Ammon's horn (tissue), 1 donor: ENCODE results near the gene LRRTM4.
"Not testable (repeated sequence)": the region's sequence is repeated elsewhere in the genome, so short reads cannot be mapped to it uniquely, and the experiment has no call there.

Experiments used
- DNase-seq: peaks from one replicate; pipeline ENCODE4 v3.0.0-alpha.2; 2016; ENCODE audit warnings: low spot score

Gene LRRTM4

GRCh38 chr2:76862901-76863300, 659.3 kb downstream of the LRRTM4 start:
- DNase-seq: no peak

GRCh38 chr2:76861708-76862107, 660.5 kb downstream of the LRRTM4 start:
- no peak for DNase-seq

GRCh38 chr2:76851000-76851399, 671.2 kb downstream of the LRRTM4 start:
- DNase-seq: no peak

GRCh38 chr2:76849086-76849485, 673.1 kb downstream of the LRRTM4 start:
- no peak for DNase-seq

GRCh38 chr2:76839826-76840225, 682.4 kb downstream of the LRRTM4 start:
- DNase-seq: no peak

GRCh38 chr2:76829374-76830234, 692.6 kb downstream of the LRRTM4 start:
- DNase-seq: no peak

GRCh38 chr2:76826691-76827090, 695.5 kb downstream of the LRRTM4 start:
- DNase-seq: no peak

GRCh38 chr2:76825140-76825970, 696.8 kb downstream of the LRRTM4 start:
- no peak for DNase-seq

- no peak for DNase-seq
Measured at GRCh38 chr2:76821731-76822130, 700.4 kb downstream of the LRRTM4 start.

- DNase-seq: no peak
Measured at GRCh38 chr2:76813084-76813483, 709.1 kb downstream of the LRRTM4 start.

GRCh38 chr2:76812156-76812555, 710.0 kb downstream of the LRRTM4 start:
- DNase-seq: no peak

- DNase-seq: no peak
Measured at GRCh38 chr2:76809136-76809535, 713.0 kb downstream of the LRRTM4 start.

GRCh38 chr2:76808732-76809131, 713.4 kb downstream of the LRRTM4 start:
- no peak for DNase-seq

GRCh38 chr2:76793647-76794334, 728.4 kb downstream of the LRRTM4 start:
- DNase-seq: no peak

GRCh38 chr2:76781313-76781712, 740.9 kb downstream of the LRRTM4 start:
- DNase-seq: not testable (repeated sequence)

- no peak for DNase-seq
Measured at GRCh38 chr2:76763276-76763675, 758.9 kb downstream of the LRRTM4 start.

- DNase-seq: no peak
Measured at GRCh38 chr2:76760367-76760704, 761.8 kb downstream of the LRRTM4 start.

- DNase-seq: no peak
Measured at GRCh38 chr2:76759634-76760366, 762.4 kb downstream of the LRRTM4 start.

- DNase-seq: no peak
Measured at GRCh38 chr2:76752506-76752905, 769.7 kb downstream of the LRRTM4 start.

GRCh38 chr2:76749858-76750257, 772.3 kb downstream of the LRRTM4 start:
- no peak for DNase-seq

- DNase-seq: no peak
Measured at GRCh38 chr2:76748581-76749296, 773.4 kb downstream of the LRRTM4 start.
